ENCODE data around the gene DIDO1. TPM values are rescaled to one million over a fixed set of nuclear protein-coding genes. Genes with fewer than 3 reads are reported as not detected.

Gene DIDO1
- 100 to 1,000 TPM; 100 to 104 TPM for total RNA-seq

DNA sequence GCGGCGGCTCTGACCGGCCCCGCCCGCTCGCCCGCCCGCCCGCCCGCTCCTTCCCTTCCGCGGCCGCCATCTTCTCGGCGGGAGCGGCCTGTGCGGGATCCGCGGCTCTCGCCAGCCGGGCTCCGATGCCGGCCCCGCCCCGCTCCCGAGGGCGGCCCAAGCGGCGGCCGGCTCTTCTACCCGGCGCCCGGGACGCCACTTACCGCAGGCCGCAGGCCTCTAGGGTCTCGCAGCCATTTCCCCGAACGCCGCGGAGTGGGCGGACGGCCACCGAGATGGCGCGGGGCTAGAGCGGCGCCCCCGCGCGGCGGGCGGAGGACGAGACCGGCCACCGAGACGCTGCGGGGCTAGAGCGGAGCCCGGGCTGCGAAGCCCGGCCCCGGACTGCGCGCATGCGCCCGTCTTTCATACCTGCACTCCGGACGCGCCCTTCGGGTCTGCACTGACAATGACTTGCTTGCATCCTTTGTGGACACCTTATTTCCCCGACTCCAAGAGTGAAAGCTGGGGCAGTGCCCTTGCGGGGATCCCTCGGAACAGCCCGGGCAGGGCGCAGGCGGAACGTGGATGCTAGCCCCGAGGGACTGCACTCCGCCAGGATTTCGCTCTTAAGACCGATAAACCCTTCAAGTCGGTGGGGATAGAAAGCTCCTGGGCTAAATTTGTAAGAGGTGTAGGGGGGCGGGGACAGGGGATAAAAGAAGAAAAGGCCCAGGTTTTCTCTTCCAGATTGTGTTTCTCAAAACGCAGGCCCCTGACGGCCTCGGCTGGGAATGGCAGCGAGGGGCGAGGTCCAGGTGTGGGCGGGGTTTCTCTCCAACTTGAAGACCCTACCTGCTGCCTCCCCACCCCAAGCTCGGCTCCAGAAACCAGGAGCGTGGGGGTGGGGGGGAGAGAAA, at the start of gene DIDO1:
TSS of gene DIDO1 (minus strand) at position 277 of the 899 bp plus-strand sequence.
- peak; percentile 80 for ATAC-seq (ENCODE audit: low read depth)
- H3K4me1 Mint-ChIP-seq, result peaks cover 53% of the 10 kb centered on the region
- H3K4me3 Mint-ChIP-seq, result peak within 1 kb of the TSS; percentile 93
- H3K36me3 Mint-ChIP-seq, result peaks cover 7% of the 10 kb centered on the region
- H3K9me3 Mint-ChIP-seq, result no peaks in the 10 kb centered on the region
- peak; percentile 93 for DNase-seq
- H3K27ac Mint-ChIP-seq, result peak within 1 kb of the TSS; percentile 94
- POLR2A ChIA-PET, result interaction anchor here (1.0 to 5.0 kb wide), 9 partner anchors 9 to 65 kb away, joined by 4 to 55 read pairs (median 15); partner anchors contain the start of genes GID8 and TCFL5
- H3K27me3 Mint-ChIP-seq, result no peaks in the 10 kb centered on the region

DNA sequence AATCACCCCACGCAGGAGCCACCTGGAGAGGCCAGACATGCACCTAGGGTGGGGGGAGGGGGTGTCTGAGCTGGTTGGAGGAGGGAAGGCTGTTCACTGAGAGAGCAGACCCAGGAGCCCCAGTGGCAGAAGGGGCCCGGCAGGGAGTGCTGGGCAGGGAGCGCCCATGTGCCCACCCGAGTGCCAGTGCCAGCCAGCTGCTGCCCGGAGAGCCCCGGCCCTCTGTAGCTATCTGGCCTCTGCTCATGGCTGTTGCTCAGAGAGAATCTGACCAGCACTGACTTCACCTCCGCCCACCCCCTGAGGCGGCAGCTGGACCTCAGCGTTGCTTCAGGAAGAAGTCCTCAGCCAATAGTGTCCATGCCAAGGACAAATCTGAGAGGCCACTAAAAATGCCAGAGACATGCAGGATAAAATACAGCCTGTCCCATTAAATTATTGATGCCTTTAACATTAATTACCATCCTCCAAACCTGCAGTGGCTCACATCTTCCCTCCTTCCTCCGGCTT, 49.0 kb upstream of the DIDO1 start:
- POLR2A ChIA-PET, result no interaction called here
- Mint-ChIP-seq H3K9me3 (no peaks in the 10 kb centered on the region), H3K4me1 (peaks cover 24% of the 10 kb centered on the region), H3K27ac (no peak overlapping the region), H3K4me3 (no peak overlapping the region), H3K36me3 (no peaks in the 10 kb centered on the region), H3K27me3 (peaks cover 62% of the 10 kb centered on the region)
- no peak for DNase-seq
- ATAC-seq (ENCODE audit: low read depth), result no peak

DNA sequence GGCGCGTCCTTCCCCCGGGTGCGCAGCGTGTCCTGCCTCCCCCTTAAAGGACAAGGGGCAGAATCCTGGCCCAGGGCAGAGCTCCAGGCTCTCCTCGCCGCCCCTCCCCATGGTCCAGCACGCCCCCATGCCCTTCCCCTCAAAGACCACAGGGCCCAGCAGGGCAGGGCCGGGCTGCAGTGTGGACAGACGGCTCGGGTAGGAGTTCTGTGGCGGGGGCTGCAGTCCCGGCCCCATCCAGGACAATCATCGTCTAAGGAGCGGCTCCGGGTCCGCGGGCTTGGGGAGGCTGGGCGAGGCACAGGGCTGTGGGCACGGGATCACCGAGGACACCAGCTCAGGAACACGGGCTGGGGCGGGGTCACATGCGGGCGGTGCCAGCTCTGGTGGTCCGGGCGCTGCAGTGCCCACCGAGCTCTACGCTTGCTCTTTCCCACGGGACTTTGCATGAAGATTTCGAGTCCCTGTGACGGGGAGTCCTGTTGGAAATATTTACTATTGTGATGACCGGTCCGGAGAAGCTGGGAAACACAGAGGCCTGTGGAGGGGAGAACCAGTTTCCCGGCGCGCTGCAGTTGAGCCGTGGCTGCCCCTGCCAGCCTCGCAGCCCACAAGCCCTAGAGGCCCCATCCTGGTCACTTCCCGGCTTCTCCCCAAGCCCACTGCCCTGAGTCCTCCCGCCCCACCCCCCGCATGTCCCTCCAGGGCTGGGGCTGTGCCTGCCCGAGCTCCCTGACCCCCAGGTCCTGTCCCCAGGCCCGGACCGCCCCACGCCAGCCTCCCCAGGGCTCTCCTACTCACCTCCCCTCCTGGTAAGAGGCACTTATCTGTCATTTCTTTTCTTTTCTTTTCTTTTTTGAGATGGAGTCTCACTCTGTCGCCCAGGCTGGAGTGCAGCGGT, 46.8 kb upstream of the DIDO1 start:
- Mint-ChIP-seq H3K36me3 (no peaks in the 10 kb centered on the region), H3K4me3 (no peak overlapping the region), H3K4me1 (peaks cover 18% of the 10 kb centered on the region), H3K27me3 (peaks cover 45% of the 10 kb centered on the region), H3K9me3 (no peaks in the 10 kb centered on the region), H3K27ac (no peak overlapping the region)
- DNase-seq, result no peak
- POLR2A ChIA-PET, result interaction anchor here (0.9 to 1.7 kb wide), 3 partner anchors 13 to 38 kb away, joined by 3 to 22 read pairs (median 3); no protein-coding TSS in a partner anchor
- no peak for ATAC-seq (ENCODE audit: low read depth)

DNA sequence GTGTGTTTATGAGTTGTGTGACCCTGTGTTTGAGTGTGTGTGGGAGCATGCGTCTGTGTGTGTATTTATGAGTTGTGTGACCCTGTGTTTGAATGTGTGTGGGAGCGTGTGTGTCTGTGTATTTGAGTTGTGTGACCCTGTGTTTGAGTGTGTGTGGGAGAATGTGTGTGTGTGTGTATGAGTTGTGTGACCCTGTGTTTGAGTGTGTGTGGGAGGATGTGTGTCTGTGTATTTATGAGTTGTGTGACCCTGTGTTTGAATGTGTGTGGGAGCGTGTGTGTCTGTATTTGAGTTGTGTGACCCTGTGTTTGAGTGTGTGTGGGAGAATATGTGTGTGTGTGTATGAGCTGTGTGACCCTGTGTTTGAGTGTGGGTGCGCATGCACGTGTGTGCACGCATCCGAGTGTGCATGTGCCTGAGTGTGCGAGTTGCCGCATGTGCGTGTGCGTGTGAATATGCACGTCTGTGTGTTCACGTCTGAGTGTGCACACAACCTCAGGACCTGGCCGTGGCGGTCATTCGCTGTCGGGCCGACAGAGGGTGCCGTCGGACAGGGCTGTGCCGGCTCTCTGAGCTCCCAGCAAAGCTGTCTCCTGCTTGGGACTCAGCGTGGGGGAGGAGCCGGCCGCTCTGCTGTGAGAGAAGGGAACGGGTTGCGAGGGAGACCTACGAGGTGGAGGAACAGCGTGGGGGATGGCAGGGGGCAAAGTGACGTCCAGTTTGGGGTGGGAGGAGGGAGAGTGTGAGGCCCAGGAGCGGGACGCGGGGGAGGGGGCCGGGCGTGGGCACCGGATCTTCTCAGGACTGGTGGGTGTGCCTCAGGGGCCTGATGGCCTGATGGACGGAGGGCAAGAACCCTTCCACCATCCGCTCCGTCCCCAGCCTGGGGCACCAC, 45.9 kb upstream of the DIDO1 start:
- peak overlapping the region; percentile 70 for H3K4me3 Mint-ChIP-seq
- H3K36me3 Mint-ChIP-seq, result no peaks in the 10 kb centered on the region

DNA sequence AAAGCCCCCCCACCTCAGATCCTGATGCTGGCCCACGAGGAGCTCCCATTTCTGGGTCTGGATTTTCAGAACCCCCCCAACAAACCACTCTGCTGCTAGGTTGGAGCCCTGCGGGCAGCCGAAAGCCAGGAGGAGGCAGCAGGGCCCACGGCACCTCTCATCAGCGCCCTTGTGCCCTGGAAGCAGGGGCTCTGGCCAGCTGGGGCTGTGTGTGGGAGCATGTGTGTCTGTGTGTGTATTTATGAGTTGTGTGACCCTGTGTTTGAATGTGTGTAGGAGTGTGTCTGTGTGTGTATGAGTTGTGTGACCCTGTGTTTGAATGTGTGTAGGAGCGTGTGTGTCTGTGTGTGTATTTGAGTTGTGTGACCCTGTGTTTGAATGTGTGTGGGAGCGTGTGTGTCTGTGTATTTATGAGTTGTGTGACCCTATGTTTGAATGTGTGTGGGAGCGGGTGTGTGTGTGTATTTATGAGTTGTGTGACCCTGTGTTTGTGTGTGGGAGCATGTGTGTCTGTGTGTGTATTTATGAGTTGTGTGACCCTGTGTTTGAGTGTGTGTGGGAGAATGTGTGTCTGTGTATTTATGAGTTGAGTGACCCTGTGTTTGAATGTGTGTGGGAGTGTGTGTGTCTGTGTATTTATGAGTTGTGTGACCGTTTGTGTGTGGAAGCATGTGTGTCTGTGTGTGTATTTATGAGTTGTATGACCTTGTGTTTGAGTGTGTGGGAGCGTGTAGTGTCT, 45.1 kb upstream of the DIDO1 start:
- Mint-ChIP-seq H3K27ac (peak overlapping the region; percentile 26), H3K36me3 (no peaks in the 10 kb centered on the region)

More for the DNA sequence above, 45.9 kb upstream of the DIDO1 start:
- ATAC-seq (ENCODE audit: low read depth) (peak; percentile 89), DNase-seq (peak; percentile 89)
- Mint-ChIP-seq H3K4me1 (peaks cover 12% of the 10 kb centered on the region), H3K27ac (peak overlapping the region; percentile 26), H3K9me3 (no peaks in the 10 kb centered on the region), H3K27me3 (peaks cover 42% of the 10 kb centered on the region)
- POLR2A ChIA-PET, result interaction anchor here (0.9 to 1.7 kb wide), 3 partner anchors 12 to 39 kb away, joined by 3 to 22 read pairs (median 3); no protein-coding TSS in a partner anchor

DNA sequence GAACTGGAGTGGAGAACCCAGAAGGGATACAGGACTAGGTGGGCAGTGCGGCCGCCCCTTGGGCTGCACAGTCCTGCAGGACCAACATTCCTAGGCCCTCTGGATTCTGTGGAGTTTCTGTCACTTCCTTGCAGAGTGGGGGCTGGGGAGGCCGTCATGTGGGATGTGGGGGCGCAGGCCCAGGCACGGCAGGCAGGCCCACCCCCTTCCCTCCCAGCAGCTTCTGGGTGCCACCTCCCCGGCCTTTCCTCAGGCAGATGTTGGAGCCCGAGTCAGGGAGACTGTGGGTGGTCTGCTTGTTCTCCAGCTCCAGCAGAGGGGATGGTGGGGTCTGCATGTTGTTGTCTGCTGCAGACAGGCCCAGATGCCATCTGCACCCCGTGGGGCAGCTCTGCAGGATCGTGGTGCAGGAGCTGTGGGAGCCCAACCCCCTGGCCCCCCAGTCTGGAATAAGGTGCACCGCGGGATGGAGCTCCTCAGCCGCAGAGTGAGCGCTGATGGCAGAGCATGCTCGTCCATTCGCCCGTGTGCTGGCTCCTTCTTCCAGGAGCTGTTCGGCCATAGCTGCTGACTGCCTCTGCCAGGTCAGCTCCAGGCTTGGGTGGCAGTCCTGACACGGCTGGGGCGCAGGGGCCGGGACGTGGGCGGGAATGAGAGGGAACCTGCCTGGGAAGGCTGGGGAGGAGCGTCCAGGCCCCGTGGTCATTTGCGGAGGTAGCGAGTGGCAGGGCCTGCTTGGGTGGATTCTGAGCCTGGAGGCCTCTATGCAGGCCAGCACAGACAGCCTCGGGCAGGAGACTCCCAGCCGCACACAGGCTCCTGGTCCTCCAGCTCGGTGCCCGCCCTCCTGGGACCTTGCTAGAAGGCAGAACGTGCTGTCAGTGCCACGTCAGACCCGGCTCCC, 44.3 kb upstream of the DIDO1 start:
- no peak for ATAC-seq (ENCODE audit: low read depth)

More for the DNA sequence above, 45.1 kb upstream of the DIDO1 start:
- no peaks in the 10 kb centered on the region for H3K9me3 Mint-ChIP-seq
- peaks cover 40% of the 10 kb centered on the region for H3K27me3 Mint-ChIP-seq
- H3K4me3 Mint-ChIP-seq, result no peak overlapping the region
- POLR2A ChIA-PET, result interaction anchor here (1.1 to 1.3 kb wide), 2 partner anchors 9 to 12 kb away, joined by 4 to 5 read pairs; no protein-coding TSS in a partner anchor
- DNase-seq (no peak), ATAC-seq (ENCODE audit: low read depth) (no peak)
- peaks cover 12% of the 10 kb centered on the region for H3K4me1 Mint-ChIP-seq

DNA sequence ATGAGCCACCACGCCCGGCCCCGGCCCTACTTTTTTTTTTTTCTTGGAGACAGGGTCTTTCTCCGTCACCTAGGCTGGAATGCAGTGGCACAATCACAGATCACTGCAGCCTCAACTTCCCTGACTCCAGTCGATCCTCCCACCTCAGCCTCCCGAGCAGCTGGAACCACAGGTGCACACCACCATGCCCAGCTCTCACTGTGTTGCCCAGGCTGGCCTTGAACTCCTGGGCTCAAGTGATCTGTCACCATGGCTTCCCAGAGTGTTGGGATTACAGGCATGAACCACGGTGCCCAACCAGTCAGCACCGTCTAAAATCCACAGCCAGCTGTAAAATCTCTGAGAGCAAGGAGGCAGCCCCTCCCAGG, 43.6 kb upstream of the DIDO1 start:
- Mint-ChIP-seq H3K36me3 (peaks cover 1% of the 10 kb centered on the region), H3K27ac (no peak overlapping the region), H3K9me3 (no peaks in the 10 kb centered on the region), H3K4me3 (no peak overlapping the region), H3K4me1 (peaks cover 12% of the 10 kb centered on the region), H3K27me3 (peaks cover 35% of the 10 kb centered on the region)
- POLR2A ChIA-PET, result interaction anchor here (1.4 kb wide), 1 partner anchor 16 kb away, joined by 3 read pairs; no protein-coding TSS in a partner anchor
- ATAC-seq (ENCODE audit: low read depth) (no peak), DNase-seq (no peak)

More for the DNA sequence above, 44.3 kb upstream of the DIDO1 start:
- no peak for DNase-seq
- no peaks in the 10 kb centered on the region for H3K9me3 Mint-ChIP-seq
- H3K27ac Mint-ChIP-seq, result no peak overlapping the region
- peaks cover 12% of the 10 kb centered on the region for H3K4me1 Mint-ChIP-seq
- POLR2A ChIA-PET, result interaction anchor here (1.1 to 1.4 kb wide), 3 partner anchors 10 to 16 kb away, joined by 3 to 5 read pairs (median 4); no protein-coding TSS in a partner anchor
- peaks cover 37% of the 10 kb centered on the region for H3K27me3 Mint-ChIP-seq
- H3K4me3 Mint-ChIP-seq, result no peak overlapping the region
- H3K36me3 Mint-ChIP-seq, result peaks cover 1% of the 10 kb centered on the region

DNA sequence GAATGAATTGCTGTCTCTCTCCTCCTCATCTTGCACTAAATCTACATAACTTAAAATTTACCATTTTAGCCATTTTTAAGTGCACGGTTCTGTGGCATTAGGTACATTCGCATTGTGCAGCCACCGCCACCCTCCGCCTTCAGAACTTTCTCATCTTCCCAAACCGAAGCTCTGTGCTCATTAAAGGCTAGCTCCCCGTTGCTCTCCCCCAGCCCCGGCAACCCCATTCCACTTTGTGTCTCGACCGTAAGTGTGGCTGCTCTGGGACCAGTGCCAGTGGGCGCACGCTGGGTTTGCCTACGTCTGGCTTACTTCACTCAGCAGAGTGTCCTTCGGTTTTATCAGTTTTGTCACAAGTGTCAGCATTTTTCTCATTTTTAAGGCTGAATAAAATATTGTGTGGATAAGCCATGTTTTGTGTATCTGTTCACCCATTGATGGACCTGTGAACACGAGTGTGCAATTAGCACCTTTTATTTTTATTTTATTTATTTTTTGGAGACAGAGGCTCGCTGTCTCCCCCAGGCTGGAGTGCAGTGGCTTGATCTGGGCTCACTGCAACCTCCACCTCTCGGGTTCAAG, 43.0 kb upstream of the DIDO1 start:
- POLR2A ChIA-PET, result interaction anchor here (1.4 kb wide), 1 partner anchor 15 kb away, joined by 3 read pairs; no protein-coding TSS in a partner anchor
- DNase-seq, result no peak
- Mint-ChIP-seq H3K9me3 (no peaks in the 10 kb centered on the region), H3K4me3 (no peak overlapping the region), H3K36me3 (peaks cover 1% of the 10 kb centered on the region), H3K27me3 (peaks cover 29% of the 10 kb centered on the region), H3K27ac (no peak overlapping the region), H3K4me1 (peaks cover 12% of the 10 kb centered on the region)
- ATAC-seq (ENCODE audit: low read depth), result no peak

DNA sequence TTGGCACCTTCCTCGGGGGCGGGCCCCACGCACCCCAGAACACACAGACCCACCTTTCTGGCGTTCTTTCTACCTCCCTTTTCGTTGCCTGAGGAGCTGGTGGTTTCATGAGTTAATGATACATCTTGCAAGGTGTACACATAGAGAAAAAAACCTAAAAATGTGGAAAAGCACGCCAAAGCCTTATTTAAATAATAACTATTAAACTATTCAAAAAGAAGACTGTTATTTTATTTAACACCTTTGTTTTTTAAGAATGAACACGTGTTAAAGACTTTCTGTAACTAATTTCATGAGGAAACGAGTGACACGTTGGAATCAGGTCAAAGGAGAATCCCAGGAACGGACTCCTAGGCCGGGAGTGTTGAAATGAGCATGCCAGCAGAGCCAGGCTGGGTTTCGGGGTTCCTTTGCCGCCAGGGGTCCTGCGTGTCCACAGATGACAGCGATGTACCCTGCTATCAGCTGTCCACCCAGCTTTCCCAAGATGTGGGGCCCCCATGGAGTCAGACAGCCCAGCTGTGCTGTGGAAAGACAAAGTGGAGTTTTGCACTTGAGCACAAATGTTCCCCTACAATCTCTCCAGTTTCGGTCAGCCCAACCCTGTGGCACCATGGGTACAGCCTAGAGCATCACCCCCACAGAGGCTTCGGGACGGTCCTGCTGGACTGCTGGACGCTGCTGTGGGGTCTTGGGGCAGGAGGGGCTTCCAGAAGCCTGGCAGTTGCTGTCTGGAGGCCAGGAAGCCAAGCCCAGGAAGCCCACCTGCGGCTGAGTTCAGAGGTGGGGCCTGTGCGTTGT, 42.3 kb upstream of the DIDO1 start:
- Mint-ChIP-seq H3K27me3 (peaks cover 22% of the 10 kb centered on the region), H3K4me3 (no peak overlapping the region), H3K9me3 (no peaks in the 10 kb centered on the region), H3K4me1 (peaks cover 12% of the 10 kb centered on the region), H3K27ac (no peak overlapping the region), H3K36me3 (peaks cover 1% of the 10 kb centered on the region)
- no peak for DNase-seq
- no peak for ATAC-seq (ENCODE audit: low read depth)
- POLR2A ChIA-PET, result no interaction called here

DNA sequence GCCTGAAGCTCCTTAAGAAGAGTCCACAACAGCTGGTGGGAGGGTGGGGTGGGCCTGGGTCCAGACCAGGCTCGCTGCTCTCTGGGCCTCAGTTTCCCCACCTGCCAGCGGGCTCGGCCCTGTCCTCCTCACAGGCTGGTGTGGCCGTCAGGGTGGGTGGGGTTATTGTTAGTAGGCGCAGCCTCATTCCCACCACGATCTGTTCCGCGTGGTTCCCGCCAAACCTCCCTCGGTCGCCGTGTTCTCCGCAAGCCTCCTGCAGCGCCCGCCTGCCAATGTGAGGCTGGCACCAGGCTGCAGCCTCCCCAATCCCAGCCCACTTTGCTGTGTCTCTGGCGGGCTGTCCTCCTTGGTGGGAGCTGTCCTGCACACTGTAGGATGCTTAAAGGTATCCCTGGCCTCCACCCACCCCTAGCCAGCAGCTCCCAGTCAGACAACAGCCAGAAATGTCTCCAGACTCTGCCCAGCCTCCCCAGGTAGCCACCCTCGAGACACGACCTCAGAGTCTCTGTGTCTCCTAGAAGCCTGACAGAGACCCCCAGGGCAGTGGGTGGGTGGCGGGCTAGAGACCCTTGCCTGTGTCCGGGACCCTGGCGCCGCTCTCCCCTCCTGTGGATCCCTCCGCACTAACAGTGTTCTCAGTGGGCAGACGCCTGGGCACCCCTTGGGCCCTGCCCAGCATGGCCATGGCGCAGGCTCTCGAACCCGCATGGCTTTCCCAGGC, 41.5 kb upstream of the DIDO1 start:
- Mint-ChIP-seq H3K36me3 (peaks cover 1% of the 10 kb centered on the region), H3K9me3 (no peaks in the 10 kb centered on the region), H3K27ac (no peak overlapping the region), H3K4me3 (no peak overlapping the region), H3K27me3 (peaks cover 14% of the 10 kb centered on the region), H3K4me1 (peaks cover 12% of the 10 kb centered on the region)
- POLR2A ChIA-PET, result no interaction called here
- DNase-seq, result no peak
- ATAC-seq (ENCODE audit: low read depth), result no peak

Data from activated naive CD8-positive, alpha-beta T cell treated with anti-CD3 and anti-CD28 coated beads, Interleukin-2, amount 10 ng/mL, durations not matched to agents 7 days and 5 days (primary cell).